MCF 10A (cell line): ENCODE data around the gene CEP295NL. TPM values are rescaled to one million over a fixed set of nuclear protein-coding genes. Genes with fewer than 3 reads are reported as not detected.

Source experiments
- BruUV-seq: library from RNA; stranded (reverse); fragments of 400-500 nt; replicated peaks from 2 replicates; lab custom pipeline; 2021; lab: Mats Ljungman, UMichigan
- CTCF ChIA-PET: fragments of 300-600 bp; sonication (Branson Sonifier 250); formaldehyde crosslinking; extraction: SDS; loops from one replicate; lab custom pipeline; 2021; ENCODE audit warnings: antibody characterized with exemption, inconsistent platforms; lab: Yijun Ruan, JAX
- POLR2A ChIA-PET: fragments of 300-600, 350-650 bp; sonication (Branson Sonifier 250); formaldehyde crosslinking; extraction: SDS; loops from one replicate; lab custom pipeline; 2020; ENCODE audit warnings: antibody characterized with exemption, inconsistent platforms; lab: Yijun Ruan, JAX
- DNase-seq: peaks from one replicate; pipeline ENCODE4 v3.0.0-alpha.2; 2018; ENCODE audit not compliant: unreplicated experiment
- H3K27ac Mint-ChIP-seq: one replicate; pipeline ENCODE4 v1.8.0; 2022; ENCODE audit warnings: mild to moderate bottlenecking, low read depth, mixed read lengths; ENCODE audit not compliant: unreplicated experiment
- H3K27me3 Mint-ChIP-seq: one replicate; pipeline ENCODE4 v1.8.0; 2022; ENCODE audit warnings: mixed read lengths; ENCODE audit not compliant: insufficient read depth, unreplicated experiment
- H3K36me3 Mint-ChIP-seq: one replicate; pipeline ENCODE4 v1.8.0; 2022; ENCODE audit warnings: mild to moderate bottlenecking, moderate library complexity, mixed read lengths; ENCODE audit not compliant: insufficient read depth, unreplicated experiment
- H3K4me1 Mint-ChIP-seq: one replicate; pipeline ENCODE4 v1.8.0; 2022; ENCODE audit warnings: mixed read lengths; ENCODE audit not compliant: insufficient read depth, unreplicated experiment
- H3K4me3 Mint-ChIP-seq: one replicate; pipeline ENCODE4 v1.8.0; 2022; ENCODE audit warnings: mild to moderate bottlenecking, moderate library complexity, mixed read lengths; ENCODE audit not compliant: unreplicated experiment
- H3K9me3 Mint-ChIP-seq: one replicate; pipeline ENCODE4 v1.8.0; 2022; ENCODE audit warnings: mixed read lengths; ENCODE audit not compliant: unreplicated experiment
- CTCF ChIP-seq: fragments of 200-600 bp; IDR thresholded peaks from one replicate; pipeline ENCODE4 v1.8.0; 2022; ENCODE audit warnings: antibody characterized with exemption, mild to moderate bottlenecking; ENCODE audit not compliant: unreplicated experiment
- intact Hi-C: fragments of 100-400 bp; cut with micrococcal nuclease; formaldehyde crosslinking; loops from 2 replicates; pipeline ENCODE4 v1.14.1; 2022
- total RNA-seq: library from RNA; stranded (reverse); gene quantifications from 2 replicates; pipeline ENCODE4 v1.2.3, GENCODE V29; 2022

Gene CEP295NL
- total RNA-seq, 1 experiment from 2014 or later, result 0.68 TPM

- intact Hi-C loops, result no loop called here
- Mint-ChIP-seq H3K4me1 (peaks cover 17% of the 10 kb centered on the region), H3K27ac (no peak overlapping the region)
Observed at GRCh38 chr17:78901806-78902205, 1.2 kb downstream of the CEP295NL start.

DNA sequence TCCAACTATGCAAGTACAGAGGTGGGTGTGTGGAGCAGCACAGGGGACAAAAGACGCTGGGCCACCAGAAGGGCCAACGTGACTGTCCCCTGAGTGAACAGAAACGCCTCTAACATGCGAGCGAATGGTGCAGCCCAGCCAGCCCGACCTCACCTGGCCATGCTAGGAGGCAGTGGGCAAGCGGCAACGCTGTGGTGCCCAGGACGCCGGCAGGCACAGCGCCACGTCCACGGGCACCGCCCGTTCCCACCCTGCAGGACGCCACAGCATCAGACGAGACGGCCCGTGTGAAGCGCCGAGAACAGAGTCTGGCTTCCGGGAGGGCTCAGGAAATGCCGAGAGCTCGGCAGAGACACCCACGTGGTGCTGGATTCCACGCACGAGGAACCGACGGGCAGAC is 2.2 kb downstream of the CEP295NL start:
- H3K4me1 Mint-ChIP-seq, result peaks cover 17% of the 10 kb centered on the region
- no peaks in the 10 kb centered on the region for H3K9me3 Mint-ChIP-seq
- H3K27ac Mint-ChIP-seq, result no peak overlapping the region
- intact Hi-C loops, result no loop called here
- no peak for DNase-seq
- no TSS peak for BruUV-seq
- H3K36me3 Mint-ChIP-seq, result peaks cover 15% of the 10 kb centered on the region
- no peak for TF ChIP-seq CTCF
- POLR2A ChIA-PET, result interaction anchor here (0.6 kb wide), 1 partner anchor 417 kb away, joined by 3 read pairs; no protein-coding TSS in a partner anchor
- no peaks in the 10 kb centered on the region for H3K27me3 Mint-ChIP-seq
- CTCF ChIA-PET, result interaction anchor here (0.7 kb wide), 1 partner anchor 35 kb away, joined by 3 read pairs; no protein-coding TSS in a partner anchor
- H3K4me3 Mint-ChIP-seq, result no peak overlapping the region

More at GRCh38 chr17:78901806-78902205, 1.2 kb downstream of the CEP295NL start:
- Mint-ChIP-seq H3K9me3 (no peaks in the 10 kb centered on the region), H3K27me3 (no peaks in the 10 kb centered on the region), H3K4me3 (no peak overlapping the region), H3K36me3 (peaks cover 15% of the 10 kb centered on the region)
- ChIA-PET CTCF (interaction anchor here (0.6 kb wide), 1 partner anchor 73 kb away, joined by 4 read pairs; no protein-coding TSS in a partner anchor), POLR2A (no interaction called here)
- TF ChIP-seq CTCF, result no peak
- no TSS peak for BruUV-seq
- no peak for DNase-seq

- DNase-seq, result no peak
- no peak overlapping the region for H3K4me3 Mint-ChIP-seq
- ChIA-PET POLR2A (no interaction called here), CTCF (interaction anchor here (0.8 to 0.9 kb wide), 2 partner anchors 34 to 72 kb away, joined by 3 to 6 read pairs; no protein-coding TSS in a partner anchor)
- H3K9me3 Mint-ChIP-seq, result no peaks in the 10 kb centered on the region
- BruUV-seq, result no TSS peak
- H3K36me3 Mint-ChIP-seq, result peaks cover 15% of the 10 kb centered on the region
- no peak for TF ChIP-seq CTCF
- peaks cover 17% of the 10 kb centered on the region for H3K4me1 Mint-ChIP-seq
- intact Hi-C loops, result no loop called here
- H3K27me3 Mint-ChIP-seq, result no peaks in the 10 kb centered on the region
- peak overlapping the region; percentile 54 for H3K27ac Mint-ChIP-seq
Observed at GRCh38 chr17:78899361-78900260, 3.4 kb downstream of the CEP295NL start.

DNA sequence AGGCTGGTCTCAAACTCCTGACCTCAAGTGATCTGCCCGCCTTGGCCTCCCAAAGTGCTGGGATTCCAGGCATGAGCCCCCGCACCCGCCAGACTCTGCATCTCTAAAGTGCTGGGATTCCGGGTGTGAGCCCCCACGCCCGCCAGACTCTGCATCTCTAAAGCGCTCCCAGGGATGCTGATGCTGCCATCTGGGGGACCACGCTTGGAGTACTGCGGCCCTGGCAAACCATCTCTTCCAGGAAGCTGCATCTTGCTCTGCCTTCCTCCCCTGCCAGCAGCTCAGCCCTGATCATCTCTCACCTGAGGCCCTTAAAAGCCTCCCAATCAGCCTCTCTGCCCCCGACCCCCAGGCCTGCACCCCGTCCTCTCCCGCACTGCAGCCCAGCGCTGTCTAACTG is 4.1 kb downstream of the CEP295NL start:
- Mint-ChIP-seq H3K4me3 (no peak overlapping the region), H3K4me1 (peaks cover 17% of the 10 kb centered on the region), H3K27ac (peak overlapping the region; percentile 54), H3K36me3 (peaks cover 15% of the 10 kb centered on the region), H3K27me3 (no peaks in the 10 kb centered on the region), H3K9me3 (no peaks in the 10 kb centered on the region)
- no peak for DNase-seq
- CTCF ChIA-PET, result interaction anchor here (0.9 kb wide), 2 partner anchors 15 to 33 kb away, joined by 4 to 6 read pairs; no protein-coding TSS in a partner anchor
- no peak for TF ChIP-seq CTCF
- intact Hi-C loops, result no loop called here
- POLR2A ChIA-PET, result no interaction called here
- BruUV-seq, result no TSS peak
